ENCODE data around the gene MTHFD1L. TPM values are rescaled to one million over a fixed set of nuclear protein-coding genes. Genes with fewer than 3 reads are reported as not detected.

MTHFD1L gene
- total RNA-seq, 2 experiments from 2014 or later = 155 to 158 TPM

DNA sequence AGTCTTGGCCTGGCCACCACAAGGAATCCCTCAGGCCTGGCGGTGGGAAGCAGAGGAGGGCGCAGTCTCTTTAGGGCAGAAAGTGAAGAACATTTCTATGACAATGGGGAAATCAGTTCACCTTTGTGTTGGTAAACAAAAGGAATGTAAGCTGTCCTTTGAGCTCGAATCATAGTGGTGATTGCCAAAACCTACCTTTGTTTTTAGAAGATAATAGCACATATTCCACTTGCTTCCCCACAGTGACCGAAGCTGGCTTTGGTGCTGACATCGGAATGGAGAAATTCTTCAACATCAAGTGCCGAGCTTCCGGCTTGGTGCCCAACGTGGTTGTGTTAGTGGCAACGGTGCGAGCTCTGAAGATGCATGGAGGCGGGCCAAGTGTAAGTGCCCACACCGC lies 144.1 kb downstream of the MTHFD1L start:
- Mint-ChIP-seq H3K27ac (no peak overlapping the region), H3K4me1 (ENCODE audit: low read depth) (peaks cover 21% of the 10 kb centered on the region), H3K27me3 (no peaks in the 10 kb centered on the region), H3K9me3 (no peaks in the 10 kb centered on the region), H3K4me3 (no peak overlapping the region), H3K36me3 (ENCODE audit: low read depth) (peaks cover 49% of the 10 kb centered on the region)
- TF ChIP-seq, protein P1, sequence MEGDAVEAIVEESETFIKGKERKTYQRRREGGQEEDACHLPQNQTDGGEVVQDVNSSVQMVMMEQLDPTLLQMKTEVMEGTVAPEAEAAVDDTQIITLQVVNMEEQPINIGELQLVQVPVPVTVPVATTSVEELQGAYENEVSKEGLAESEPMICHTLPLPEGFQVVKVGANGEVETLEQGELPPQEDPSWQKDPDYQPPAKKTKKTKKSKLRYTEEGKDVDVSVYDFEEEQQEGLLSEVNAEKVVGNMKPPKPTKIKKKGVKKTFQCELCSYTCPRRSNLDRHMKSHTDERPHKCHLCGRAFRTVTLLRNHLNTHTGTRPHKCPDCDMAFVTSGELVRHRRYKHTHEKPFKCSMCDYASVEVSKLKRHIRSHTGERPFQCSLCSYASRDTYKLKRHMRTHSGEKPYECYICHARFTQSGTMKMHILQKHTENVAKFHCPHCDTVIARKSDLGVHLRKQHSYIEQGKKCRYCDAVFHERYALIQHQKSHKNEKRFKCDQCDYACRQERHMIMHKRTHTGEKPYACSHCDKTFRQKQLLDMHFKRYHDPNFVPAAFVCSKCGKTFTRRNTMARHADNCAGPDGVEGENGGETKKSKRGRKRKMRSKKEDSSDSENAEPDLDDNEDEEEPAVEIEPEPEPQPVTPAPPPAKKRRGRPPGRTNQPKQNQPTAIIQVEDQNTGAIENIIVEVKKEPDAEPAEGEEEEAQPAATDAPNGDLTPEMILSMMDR (IDR thresholded peaks at IDR 0.05) = no peak
- POLR2A ChIA-PET = interaction anchor here (0.6 kb wide), 1 partner anchor 1487 kb away, joined by 3 read pairs; no protein-coding TSS in a partner anchor
- DNase-seq (no peak), ATAC-seq (no peak)
- intact Hi-C loops (cut with micrococcal nuclease) = no loop called here
- CTCF ChIA-PET = interaction anchor here (0.7 to 14.1 kb wide), 3 partner anchors 10 to 316 kb away, joined by 3 to 179 read pairs (median 3); no protein-coding TSS in a partner anchor

DNA sequence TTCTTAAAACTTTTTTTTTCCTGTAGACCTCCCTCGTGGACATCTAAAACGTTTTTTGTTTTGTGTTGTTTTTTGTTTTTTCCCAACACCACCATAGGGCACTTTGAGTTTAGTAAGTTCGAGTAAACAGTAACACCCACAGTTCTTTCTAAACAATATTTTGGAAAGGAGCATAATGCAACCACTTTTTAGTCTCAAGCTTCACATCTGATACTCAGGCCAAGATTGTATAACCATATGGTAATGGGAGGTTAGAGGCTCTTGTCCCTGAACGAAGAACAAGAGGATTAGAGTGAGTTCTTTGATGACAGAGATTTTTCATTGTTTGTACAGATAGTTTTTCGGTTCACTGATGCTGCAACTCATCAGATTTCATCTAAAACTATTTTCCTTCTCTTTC lies 144.6 kb downstream of the MTHFD1L start:
- Mint-ChIP-seq H3K4me1 (ENCODE audit: low read depth) (peaks cover 17% of the 10 kb centered on the region), H3K36me3 (ENCODE audit: low read depth) (peaks cover 52% of the 10 kb centered on the region), H3K27ac (no peak overlapping the region), H3K4me3 (no peak overlapping the region), H3K9me3 (no peaks in the 10 kb centered on the region), H3K27me3 (no peaks in the 10 kb centered on the region)
- no peak for DNase-seq
- ATAC-seq = no peak
- POLR2A ChIA-PET = no interaction called here
- CTCF ChIA-PET = interaction anchor here (0.7 to 14.1 kb wide), 3 partner anchors 10 to 315 kb away, joined by 3 to 179 read pairs (median 3); no protein-coding TSS in a partner anchor
- intact Hi-C loops (cut with micrococcal nuclease) = no loop called here
- TF ChIP-seq, protein P1 (IDR thresholded peaks at IDR 0.05) = no peak

DNA sequence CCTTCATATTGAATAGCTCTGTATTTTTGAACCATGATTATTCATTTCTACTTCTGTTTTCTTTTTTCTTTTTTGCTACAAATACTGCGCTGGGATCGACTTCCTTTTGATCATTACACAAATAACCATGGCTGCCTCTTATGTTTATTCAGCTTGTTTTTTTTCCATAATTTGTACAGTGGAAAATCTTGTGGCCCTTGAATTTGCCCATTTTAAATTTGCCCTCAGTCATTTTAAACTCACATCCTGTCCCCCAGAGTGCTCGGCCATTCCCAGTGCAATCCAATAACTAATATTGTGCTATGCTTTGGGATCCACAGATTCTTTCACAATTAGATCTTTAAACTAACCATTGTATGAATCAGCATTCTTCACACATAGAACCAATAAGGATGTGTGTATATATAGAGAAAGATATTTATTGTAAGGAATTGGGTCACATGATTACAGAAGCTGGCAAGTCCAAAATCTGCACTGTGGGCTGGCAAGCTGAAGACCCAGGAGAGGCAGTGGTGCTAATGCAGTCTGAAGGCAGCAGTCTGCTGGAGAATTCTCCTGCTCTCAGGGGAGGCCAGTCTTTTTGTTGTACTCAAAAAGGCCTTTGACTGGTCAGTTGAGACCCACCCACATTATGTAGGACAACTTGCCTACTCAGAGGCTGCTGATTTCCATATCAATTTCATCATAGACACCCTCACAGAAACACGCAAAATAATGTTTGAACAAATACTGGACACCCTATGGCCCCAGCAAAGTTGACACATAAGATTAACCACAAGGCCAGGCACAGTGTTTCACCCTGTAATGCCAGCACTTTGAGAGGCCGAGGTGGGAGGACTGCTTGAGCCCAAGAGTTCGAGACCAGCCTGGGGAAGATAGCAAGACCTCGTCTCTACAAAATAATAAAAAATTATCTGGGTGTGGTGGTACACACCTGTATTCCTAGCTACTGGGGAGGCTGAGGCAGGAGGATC lies 147.1 kb downstream of the MTHFD1L start:
- DNase-seq = no peak
- Mint-ChIP-seq H3K4me1 (ENCODE audit: low read depth) (no peaks in the 10 kb centered on the region), H3K27me3 (no peaks in the 10 kb centered on the region), H3K36me3 (ENCODE audit: low read depth) (peaks cover 54% of the 10 kb centered on the region), H3K4me3 (no peak overlapping the region), H3K9me3 (no peaks in the 10 kb centered on the region), H3K27ac (no peak overlapping the region)
- ChIA-PET CTCF (interaction anchor here (1.0 to 14.1 kb wide), 5 partner anchors 8 to 323 kb away, joined by 3 to 179 read pairs (median 25); no protein-coding TSS in a partner anchor), POLR2A (no interaction called here)
- intact Hi-C loops (cut with micrococcal nuclease) = no loop called here
- TF ChIP-seq, protein P1 (IDR thresholded peaks at IDR 0.05) = no peak
- no peak for ATAC-seq

DNA sequence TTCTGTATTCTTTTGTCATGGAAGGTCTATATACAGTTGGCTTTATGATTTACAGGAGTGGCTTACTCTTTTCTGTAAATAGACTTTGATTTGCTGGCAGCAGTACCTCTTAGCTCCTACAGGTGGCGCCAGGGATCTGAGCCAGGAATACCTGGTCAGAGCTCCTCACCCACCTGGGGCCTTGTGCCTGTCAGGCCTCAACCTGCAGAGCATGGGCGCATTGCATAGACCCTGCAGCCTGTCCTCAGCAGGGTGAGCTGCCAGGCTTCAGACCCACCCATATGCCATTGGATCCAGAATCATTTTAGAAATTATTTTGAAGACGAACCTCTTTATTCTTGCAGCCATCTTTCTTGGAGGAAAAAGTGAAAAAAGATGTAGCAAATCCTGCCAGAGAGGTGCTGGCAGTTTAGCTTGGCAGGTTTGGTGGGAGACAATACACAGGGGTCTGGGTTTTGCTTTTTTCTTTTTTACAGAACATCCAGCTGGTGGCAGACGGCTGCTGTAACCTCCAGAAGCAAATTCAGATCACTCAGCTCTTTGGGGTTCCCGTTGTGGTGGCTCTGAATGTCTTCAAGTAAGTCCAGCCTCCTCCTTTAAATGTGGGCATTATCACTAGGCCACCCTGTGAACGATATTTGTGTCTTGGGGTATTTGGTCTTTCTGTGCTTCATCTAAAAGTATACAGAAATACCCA lies 149.1 kb downstream of the MTHFD1L start:
- TF ChIP-seq, protein P1 (IDR thresholded peaks at IDR 0.05) = peak; percentile 98
- POLR2A ChIA-PET = interaction anchor here (1.1 kb wide), 1 partner anchor 310 kb away, joined by 5 read pairs; no protein-coding TSS in a partner anchor
- H3K27ac Mint-ChIP-seq = no peak overlapping the region

More for the DNA sequence above, 149.1 kb downstream of the MTHFD1L start:
- Mint-ChIP-seq H3K27me3 (no peaks in the 10 kb centered on the region), H3K4me1 (ENCODE audit: low read depth) (no peaks in the 10 kb centered on the region), H3K9me3 (no peaks in the 10 kb centered on the region), H3K4me3 (no peak overlapping the region), H3K36me3 (ENCODE audit: low read depth) (peaks cover 49% of the 10 kb centered on the region)
- DNase-seq (peak; percentile 67), ATAC-seq (peak; percentile 78)
- CTCF ChIA-PET = interaction anchor here (0.6 to 14.1 kb wide), 32 partner anchors 9 to 620 kb away, joined by 3 to 179 read pairs (median 4); no protein-coding TSS in a partner anchor
- intact Hi-C loops (cut with micrococcal nuclease) = loop anchor here (1.0 kb wide), 1 partner anchor 309 kb away; no protein-coding TSS in a partner anchor

Measured in activated CD8-positive, alpha-beta T cell treated with anti-CD3 and anti-CD28 coated beads for 36 hours (primary cell).